Hepatocyte (in vitro differentiated cells): ENCODE results near the gene SMCP. TPM values are rescaled to one million over a fixed set of nuclear protein-coding genes. Genes with fewer than 3 reads are reported as not detected.

Source experiments
- DNase-seq: peaks from one replicate; pipeline ENCODE4 v3.0.0-alpha.2; 2016; ENCODE audit warnings: low spot score
- H2AFZ ChIP-seq: fragments of 200-600 bp; sonication (generic); 2 replicates; pipeline ENCODE4 v1.6.0; 2016; ENCODE audit warnings: antibody characterized with exemption, mild to moderate bottlenecking
- H3K27ac ChIP-seq: fragments of 200-600 bp; sonication (generic); 2 replicates; pipeline ENCODE4 v1.5.1; 2016; ENCODE audit warnings: mild to moderate bottlenecking
- H3K27me3 ChIP-seq: fragments of 200-600 bp; sonication (generic); 2 replicates; pipeline ENCODE4 v1.6.1; 2016
- H3K36me3 ChIP-seq: fragments of 200-600 bp; sonication (generic); replicated peaks from 2 replicates; pipeline ENCODE4 v1.5.1; 2016; ENCODE audit warnings: low read depth; ENCODE audit not compliant: insufficient read depth
- H3K4me1 ChIP-seq: fragments of 200-600 bp; sonication (generic); 2 replicates; pipeline ENCODE4 v1.5.1; 2016; ENCODE audit warnings: mild to moderate bottlenecking, moderate library complexity; ENCODE audit not compliant: insufficient read depth
- H3K4me2 ChIP-seq: fragments of 200-600 bp; sonication (generic); 2 replicates; pipeline ENCODE4 v1.6.0; 2016
- H3K4me3 ChIP-seq: fragments of 200-600 bp; sonication (generic); 2 replicates; pipeline ENCODE4 v1.5.1; 2016; ENCODE audit warnings: mild to moderate bottlenecking
- H3K79me2 ChIP-seq: fragments of 200-600 bp; sonication (generic); 2 replicates; pipeline ENCODE4 v1.6.0; 2017; ENCODE audit warnings: mild to moderate bottlenecking
- H3K9me2 ChIP-seq: fragments of 200-600 bp; sonication (generic); replicated peaks from 2 replicates; pipeline ENCODE4 v1.6.0; 2017; ENCODE audit warnings: mild to moderate bottlenecking; ENCODE audit not compliant: insufficient read depth
- H3K9me3 ChIP-seq: fragments of 200-600 bp; sonication (generic); 2 replicates; pipeline ENCODE4 v1.5.1; 2016; ENCODE audit warnings: low read depth, mild to moderate bottlenecking
- H4K20me1 ChIP-seq: fragments of 200-600 bp; sonication (generic); 2 replicates; pipeline ENCODE4 v1.6.0; 2016; ENCODE audit warnings: mild to moderate bottlenecking; ENCODE audit not compliant: insufficient read depth, poor library complexity, severe bottlenecking
- CTCF ChIP-seq: fragments of 200-600 bp; sonication (generic); IDR thresholded peaks from 2 replicates; pipeline ENCODE4 v1.5.1; 2016; ENCODE audit warnings: antibody characterized with exemption, mild to moderate bottlenecking; ENCODE audit not compliant: poor library complexity
- EZH2 ChIP-seq: fragments of 200-600 bp; sonication (generic); IDR thresholded peaks from 2 replicates; pipeline ENCODE4 v1.6.1; 2016; ENCODE audit warnings: antibody characterized with exemption, mild to moderate bottlenecking, borderline replicate concordance
- EZH2phosphoT487 ChIP-seq: fragments of 200-600 bp; sonication (generic); IDR thresholded peaks from one replicate; pipeline ENCODE4 v1.6.1; 2018; ENCODE audit warnings: antibody characterized with exemption, mild to moderate bottlenecking, low read depth, moderate library complexity; ENCODE audit not compliant: unreplicated experiment, severe bottlenecking
- WGBS: methylation state at CpG from one replicate; pipeline ENCODE4 v1.1.6; 2016; ENCODE audit warnings: low lambda C conversion rate; ENCODE audit errors: missing lambda C conversion rate; 5-methylcytosine and 5-hydroxymethylcytosine counted together
- polyA plus RNA-seq: library from polyadenylated mRNA; unstranded; fragments of >200 nt; fragmentation: Nextera tagmentation; extraction: Ambion mirVana; gene quantifications from 2 replicates; pipeline ENCODE4 v1.2.1, GENCODE V29; 2016
- total RNA-seq: library from RNA; depleted of rRNA; stranded (reverse); fragments of >200 nt; gene quantifications from 2 replicates; pipeline ENCODE4 v1.2.3, GENCODE V29; 2014

The SMCP gene
- total and polyA plus RNA-seq, 2 experiments from 2014 or later: not detected

GRCh38 chr1:152902636-152903035 lies 24.5 kb downstream of the SMCP start:
- no peaks in the 10 kb centered on the region for H3K27me3 ChIP-seq
- no peaks in the 10 kb centered on the region for H3K36me3 ChIP-seq
- no peaks in the 10 kb centered on the region for H3K4me1 ChIP-seq
- no peaks in the 10 kb centered on the region for H4K20me1 ChIP-seq
- H3K79me2 ChIP-seq: no peaks in the 10 kb centered on the region
- no peak overlapping the region for H3K27ac ChIP-seq
- WGBS: 28% methylated on average over 4 of the region's 4 CpGs
- H3K9me2 ChIP-seq: no peaks in the 10 kb centered on the region
- no peak overlapping the region for H3K4me3 ChIP-seq
- DNase-seq: no peak
- H2AFZ ChIP-seq: no peak overlapping the region
- TF ChIP-seq EZH2: no peak
- no peak for TF ChIP-seq EZH2phosphoT487
- no peak for TF ChIP-seq CTCF
- H3K9me3 ChIP-seq: no peaks in the 10 kb centered on the region
- no peak overlapping the region for H3K4me2 ChIP-seq

DNA sequence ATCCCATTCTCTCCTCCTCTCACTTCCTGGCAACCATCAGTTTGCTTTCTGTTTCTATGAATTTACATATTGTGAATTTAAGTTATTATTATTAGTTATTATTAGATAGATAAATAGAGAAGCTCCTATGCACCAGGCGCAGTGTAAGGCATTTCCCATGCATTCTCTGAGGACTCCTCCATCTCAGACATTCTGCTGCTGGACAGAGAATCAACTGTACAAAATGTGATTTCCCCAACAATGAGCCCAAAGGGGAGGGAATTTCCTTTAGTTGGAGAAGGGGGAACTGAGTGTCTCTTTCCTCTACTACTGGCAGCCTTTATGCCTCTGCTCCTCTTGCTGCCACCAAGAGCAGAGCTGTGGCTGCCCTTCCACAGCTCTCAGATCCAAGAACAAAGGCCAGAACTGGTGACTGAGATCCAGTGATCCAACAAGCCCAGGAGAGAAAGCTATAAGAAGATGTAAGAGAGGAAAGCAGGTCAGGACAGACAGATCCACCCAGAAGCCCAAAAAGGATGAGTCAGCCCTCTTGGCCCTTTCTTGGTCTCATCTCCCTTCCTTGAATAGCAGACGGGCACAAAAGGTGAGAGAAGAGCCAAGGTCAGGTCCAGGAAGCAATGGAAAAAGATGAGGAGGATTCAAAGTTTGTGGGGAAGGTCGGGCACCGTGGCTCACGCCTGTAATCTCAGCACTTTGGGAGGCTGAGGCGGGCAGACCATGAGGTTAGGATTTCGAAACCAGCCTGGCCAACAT lies 26.7 kb downstream of the SMCP start:
- Histone ChIP-seq H3K4me3 (no peak overlapping the region), H3K27me3 (no peaks in the 10 kb centered on the region), H3K27ac (no peak overlapping the region), H3K9me2 (no peaks in the 10 kb centered on the region), H3K79me2 (no peaks in the 10 kb centered on the region), H3K4me1 (no peaks in the 10 kb centered on the region), H4K20me1 (no peaks in the 10 kb centered on the region), H3K36me3 (no peaks in the 10 kb centered on the region), H2AFZ (no peak overlapping the region), H3K4me2 (no peak overlapping the region), H3K9me3 (no peaks in the 10 kb centered on the region)
- WGBS: 53% methylated on average over 7 of the region's 7 CpGs
- DNase-seq: no peak
- no peak for TF ChIP-seq EZH2
- no peak for TF ChIP-seq CTCF
- TF ChIP-seq EZH2phosphoT487: no peak

DNA sequence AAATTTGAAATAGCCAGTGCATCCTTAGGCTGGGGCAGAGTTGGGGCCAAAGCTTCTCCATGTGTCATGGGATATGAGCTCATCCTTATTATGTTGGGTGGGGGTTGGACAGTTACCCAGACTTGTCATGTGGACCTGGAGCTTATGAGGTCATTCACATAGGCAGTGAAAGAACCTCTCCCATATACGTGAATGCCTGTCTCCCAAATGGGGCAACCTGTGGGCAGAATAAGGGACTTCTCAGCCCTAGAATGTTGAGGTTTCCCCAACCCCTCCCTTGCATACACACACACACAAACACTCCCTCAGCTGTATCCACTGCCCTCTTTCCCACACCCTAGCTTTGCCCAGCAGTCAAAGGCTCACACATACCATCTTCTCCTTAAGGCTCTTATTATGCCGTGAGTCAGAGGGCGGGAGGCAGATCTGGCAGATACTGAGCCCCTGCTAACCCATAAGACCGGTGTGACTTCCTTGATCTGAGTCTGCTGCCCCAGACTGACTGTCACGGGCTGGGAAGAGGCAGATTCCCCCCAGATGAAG lies 28.0 kb downstream of the SMCP start:
- H4K20me1 ChIP-seq: no peaks in the 10 kb centered on the region
- H3K4me2 ChIP-seq: no peak overlapping the region
- 53% methylated on average over 5 of the region's 5 CpGs for WGBS
- no peaks in the 10 kb centered on the region for H3K27me3 ChIP-seq
- H3K4me1 ChIP-seq: no peaks in the 10 kb centered on the region
- no peaks in the 10 kb centered on the region for H3K9me3 ChIP-seq
- no peak overlapping the region for H3K27ac ChIP-seq
- no peaks in the 10 kb centered on the region for H3K9me2 ChIP-seq
- no peak for DNase-seq
- H2AFZ ChIP-seq: no peak overlapping the region
- H3K79me2 ChIP-seq: no peaks in the 10 kb centered on the region
- no peaks in the 10 kb centered on the region for H3K36me3 ChIP-seq
- H3K4me3 ChIP-seq: no peak overlapping the region
- no peak for TF ChIP-seq EZH2phosphoT487
- TF ChIP-seq EZH2: no peak
- TF ChIP-seq CTCF: no peak
